ENCODE measurements around the gene IGHMBP2.

Gene IGHMBP2

DNA sequence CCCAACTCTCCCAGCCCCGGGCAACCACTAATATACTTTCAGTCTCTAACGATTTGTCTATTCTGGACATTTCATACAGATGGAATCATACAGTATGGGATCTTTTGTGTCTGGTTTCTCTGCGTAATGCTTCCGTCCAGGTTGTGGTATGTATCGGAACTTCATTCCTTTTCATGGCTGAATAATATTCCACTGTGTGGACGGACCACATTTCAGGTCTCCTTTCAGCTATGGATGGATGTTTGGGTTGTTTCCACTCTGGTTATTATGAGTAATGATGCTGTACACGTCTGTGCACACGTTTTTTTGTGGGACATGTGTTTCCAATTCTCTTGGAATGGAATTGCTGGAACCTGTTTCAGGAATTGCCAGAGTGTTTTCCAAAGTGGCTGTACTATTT, 44.6 kb upstream of the IGHMBP2 start:
- no peak for TF ChIP-seq POLR2A (IDR thresholded peaks at IDR 0.05; ENCODE audit: extremely low read depth, insufficient read length)
- TF ChIP-seq MYC (IDR thresholded peaks at IDR 0.05; ENCODE audit: low read depth, low read length): no peak
- TF ChIP-seq, protein P1, sequence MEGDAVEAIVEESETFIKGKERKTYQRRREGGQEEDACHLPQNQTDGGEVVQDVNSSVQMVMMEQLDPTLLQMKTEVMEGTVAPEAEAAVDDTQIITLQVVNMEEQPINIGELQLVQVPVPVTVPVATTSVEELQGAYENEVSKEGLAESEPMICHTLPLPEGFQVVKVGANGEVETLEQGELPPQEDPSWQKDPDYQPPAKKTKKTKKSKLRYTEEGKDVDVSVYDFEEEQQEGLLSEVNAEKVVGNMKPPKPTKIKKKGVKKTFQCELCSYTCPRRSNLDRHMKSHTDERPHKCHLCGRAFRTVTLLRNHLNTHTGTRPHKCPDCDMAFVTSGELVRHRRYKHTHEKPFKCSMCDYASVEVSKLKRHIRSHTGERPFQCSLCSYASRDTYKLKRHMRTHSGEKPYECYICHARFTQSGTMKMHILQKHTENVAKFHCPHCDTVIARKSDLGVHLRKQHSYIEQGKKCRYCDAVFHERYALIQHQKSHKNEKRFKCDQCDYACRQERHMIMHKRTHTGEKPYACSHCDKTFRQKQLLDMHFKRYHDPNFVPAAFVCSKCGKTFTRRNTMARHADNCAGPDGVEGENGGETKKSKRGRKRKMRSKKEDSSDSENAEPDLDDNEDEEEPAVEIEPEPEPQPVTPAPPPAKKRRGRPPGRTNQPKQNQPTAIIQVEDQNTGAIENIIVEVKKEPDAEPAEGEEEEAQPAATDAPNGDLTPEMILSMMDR (IDR thresholded peaks at IDR 0.05; ENCODE audit: low read depth, low read length): no peak
- TF ChIP-seq, protein P2, sequence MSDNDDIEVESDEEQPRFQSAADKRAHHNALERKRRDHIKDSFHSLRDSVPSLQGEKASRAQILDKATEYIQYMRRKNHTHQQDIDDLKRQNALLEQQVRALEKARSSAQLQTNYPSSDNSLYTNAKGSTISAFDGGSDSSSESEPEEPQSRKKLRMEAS (IDR thresholded peaks at IDR 0.05; ENCODE audit: low read depth, low read length): no peak
- DNase-seq (ENCODE audit: low read depth): no peak
- no peak overlapping the region for H3K4me3 ChIP-seq (ENCODE audit: low read depth, low read length)

DNA sequence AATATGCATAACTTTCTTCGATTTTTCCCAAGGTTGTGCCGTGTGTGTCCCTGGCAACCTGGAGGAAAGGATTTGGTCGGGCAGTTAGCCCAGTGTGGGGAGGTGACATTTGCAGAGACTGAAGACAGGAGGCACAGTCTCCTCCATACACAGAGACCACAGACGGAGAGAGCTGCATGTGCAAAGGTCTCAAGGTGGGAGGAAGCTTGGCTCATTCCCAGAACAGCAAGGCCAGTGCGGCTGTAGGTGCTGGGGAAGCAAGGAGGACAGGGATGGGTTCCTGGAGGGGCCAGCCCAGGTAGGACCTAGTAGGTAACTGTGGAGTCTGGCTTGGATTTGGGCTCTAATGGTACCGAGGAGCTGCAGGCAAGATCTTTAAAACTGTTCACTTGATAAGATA, 41.3 kb upstream of the IGHMBP2 start:
- TF ChIP-seq POLR2A (IDR thresholded peaks at IDR 0.05; ENCODE audit: extremely low read depth, insufficient read length): no peak
- TF ChIP-seq, protein P1 (IDR thresholded peaks at IDR 0.05; ENCODE audit: low read depth, low read length): no peak
- H3K4me3 ChIP-seq (ENCODE audit: low read depth, low read length): no peak overlapping the region
- no peak for DNase-seq (ENCODE audit: low read depth)

DNA sequence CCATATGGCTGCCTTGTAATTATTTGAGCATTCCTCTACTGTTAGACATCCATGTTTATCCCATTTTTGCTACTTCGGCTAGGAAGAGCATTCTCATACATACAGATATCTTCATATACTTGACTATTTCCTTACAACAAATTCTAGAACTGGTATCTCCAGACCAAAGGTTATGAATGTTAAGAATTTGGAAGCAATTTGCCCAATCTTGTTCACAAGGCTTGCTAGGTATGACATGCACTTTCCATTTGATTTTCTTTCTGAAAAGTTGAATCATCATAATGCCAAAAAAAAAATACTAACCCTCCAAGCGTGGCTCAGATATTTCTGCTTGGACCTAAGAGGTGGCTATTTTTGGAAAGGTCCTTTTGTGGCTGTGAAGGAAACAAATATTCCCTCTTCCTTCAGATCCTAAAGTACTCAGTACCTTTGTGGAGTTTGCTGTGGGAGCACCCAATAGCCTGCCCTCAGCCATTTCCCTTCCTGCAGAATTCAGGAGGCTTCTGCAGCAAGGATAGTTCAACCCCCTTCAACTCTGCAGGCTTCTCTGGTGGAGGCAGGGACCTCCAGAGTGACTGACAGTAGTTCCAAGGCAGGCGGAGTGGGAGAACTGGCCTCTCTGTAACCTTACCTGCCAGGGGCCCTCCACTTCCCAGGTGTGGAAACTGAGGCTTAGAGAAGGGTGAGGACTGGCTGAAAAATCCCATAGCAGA, 40.0 kb upstream of the IGHMBP2 start:
- no peak overlapping the region for H3K4me3 ChIP-seq (ENCODE audit: low read depth, low read length)
- DNase-seq (ENCODE audit: low read depth): no peak
- no peak for TF ChIP-seq MYC (IDR thresholded peaks at IDR 0.05; ENCODE audit: low read depth, low read length)
- TF ChIP-seq, protein P1 (IDR thresholded peaks at IDR 0.05; ENCODE audit: low read depth, low read length): no peak
- no peak for TF ChIP-seq POLR2A (IDR thresholded peaks at IDR 0.05; ENCODE audit: extremely low read depth, insufficient read length)
- TF ChIP-seq, protein P2 (IDR thresholded peaks at IDR 0.05; ENCODE audit: low read depth, low read length): no peak

DNA sequence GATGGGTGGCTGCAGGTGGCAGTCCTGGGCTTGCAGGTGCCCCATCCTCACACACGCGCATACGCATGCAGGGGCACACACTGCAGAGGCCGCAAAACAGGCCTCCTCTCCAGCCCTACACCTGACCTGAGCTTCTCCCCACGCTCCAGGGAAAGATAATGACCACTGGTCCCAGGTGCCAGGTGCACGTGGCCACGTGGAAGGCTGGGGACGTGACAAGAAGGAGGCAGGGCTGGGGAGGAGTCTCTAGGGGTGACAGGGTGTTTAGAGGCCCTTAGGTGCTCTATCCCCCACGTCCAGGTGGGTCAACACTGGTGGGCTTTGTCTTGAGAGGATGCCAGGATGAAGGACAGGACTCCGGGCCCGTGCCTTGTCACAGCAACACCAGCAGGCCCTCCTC, 38.5 kb upstream of the IGHMBP2 start:
- TF ChIP-seq, protein P2 (IDR thresholded peaks at IDR 0.05; ENCODE audit: low read depth, low read length): no peak
- TF ChIP-seq, protein P1 (IDR thresholded peaks at IDR 0.05; ENCODE audit: low read depth, low read length): no peak
- TF ChIP-seq MYC (IDR thresholded peaks at IDR 0.05; ENCODE audit: low read depth, low read length) (no peak), POLR2A (IDR thresholded peaks at IDR 0.05; ENCODE audit: extremely low read depth, insufficient read length) (no peak)
- DNase-seq (ENCODE audit: low read depth): no peak
- H3K4me3 ChIP-seq (ENCODE audit: low read depth, low read length): no peak overlapping the region

- DNase-seq (ENCODE audit: low read depth): no peak
- TF ChIP-seq POLR2A (IDR thresholded peaks at IDR 0.05; ENCODE audit: extremely low read depth, insufficient read length) (no peak), MYC (IDR thresholded peaks at IDR 0.05; ENCODE audit: low read depth, low read length) (no peak)
- TF ChIP-seq, protein P1 (IDR thresholded peaks at IDR 0.05; ENCODE audit: low read depth, low read length): no peak
- TF ChIP-seq, protein P2 (IDR thresholded peaks at IDR 0.05; ENCODE audit: low read depth, low read length): no peak
- H3K4me3 ChIP-seq (ENCODE audit: low read depth, low read length): no peak overlapping the region
Observed at GRCh38 chr11:68867066-68867465, 36.6 kb upstream of the IGHMBP2 start.

Data from NB4 (cell line).